Inferior parietal cortex (tissue), 1 donor: Measurements from ENCODE around the gene MADD.

ENCODE experiments used
- DNase-seq: peaks from one replicate; pipeline ENCODE4 v3.0.0-alpha.2; 2016; ENCODE audit errors: extremely low spot score

The MADD gene

GRCh38 chr11:47338396-47339241 lies 68.7 kb downstream of the MADD start:
- no peak for DNase-seq

- DNase-seq: no peak
Observed at GRCh38 chr11:47340010-47340409, 70.1 kb downstream of the MADD start.

DNA sequence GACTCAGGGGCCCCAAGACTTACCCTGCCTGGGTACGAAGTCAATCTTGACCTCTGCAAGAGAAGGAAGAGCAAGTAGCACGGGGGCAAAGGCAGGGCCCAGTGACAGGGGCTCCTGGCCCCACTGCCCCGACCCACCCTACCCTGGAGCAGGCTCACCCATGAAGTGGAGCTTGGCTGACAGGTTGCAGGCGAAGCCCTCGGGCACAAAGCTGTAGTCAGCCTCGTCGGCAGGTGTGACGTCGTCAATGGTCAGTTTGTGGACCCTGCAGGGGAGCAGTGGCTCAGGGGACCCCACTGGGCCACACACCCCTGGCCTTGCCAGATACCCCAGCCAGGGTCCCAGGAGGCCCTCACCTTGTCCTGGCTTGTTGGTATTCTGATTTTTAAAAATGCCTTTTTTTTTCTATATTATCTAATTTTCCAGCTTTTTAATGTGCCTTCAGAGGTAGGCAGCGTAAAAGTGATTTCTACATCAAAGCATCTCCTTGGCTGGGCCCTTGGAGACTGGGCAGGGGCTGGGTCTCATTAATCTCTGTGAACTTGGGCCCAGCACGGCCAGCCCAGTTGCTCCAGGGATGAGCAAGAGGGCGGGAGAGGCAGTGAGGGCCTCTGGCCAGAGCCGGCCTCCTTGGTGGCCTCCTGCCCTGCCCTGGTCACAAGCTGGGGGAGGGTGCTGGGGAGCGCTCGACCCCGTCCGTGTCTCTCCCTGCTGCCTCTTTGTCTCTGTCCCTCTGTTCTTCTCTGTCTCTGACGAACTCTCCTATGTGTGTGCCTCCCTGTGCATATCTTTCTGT lies 71.2 kb downstream of the MADD start:
- no peak for DNase-seq

DNA sequence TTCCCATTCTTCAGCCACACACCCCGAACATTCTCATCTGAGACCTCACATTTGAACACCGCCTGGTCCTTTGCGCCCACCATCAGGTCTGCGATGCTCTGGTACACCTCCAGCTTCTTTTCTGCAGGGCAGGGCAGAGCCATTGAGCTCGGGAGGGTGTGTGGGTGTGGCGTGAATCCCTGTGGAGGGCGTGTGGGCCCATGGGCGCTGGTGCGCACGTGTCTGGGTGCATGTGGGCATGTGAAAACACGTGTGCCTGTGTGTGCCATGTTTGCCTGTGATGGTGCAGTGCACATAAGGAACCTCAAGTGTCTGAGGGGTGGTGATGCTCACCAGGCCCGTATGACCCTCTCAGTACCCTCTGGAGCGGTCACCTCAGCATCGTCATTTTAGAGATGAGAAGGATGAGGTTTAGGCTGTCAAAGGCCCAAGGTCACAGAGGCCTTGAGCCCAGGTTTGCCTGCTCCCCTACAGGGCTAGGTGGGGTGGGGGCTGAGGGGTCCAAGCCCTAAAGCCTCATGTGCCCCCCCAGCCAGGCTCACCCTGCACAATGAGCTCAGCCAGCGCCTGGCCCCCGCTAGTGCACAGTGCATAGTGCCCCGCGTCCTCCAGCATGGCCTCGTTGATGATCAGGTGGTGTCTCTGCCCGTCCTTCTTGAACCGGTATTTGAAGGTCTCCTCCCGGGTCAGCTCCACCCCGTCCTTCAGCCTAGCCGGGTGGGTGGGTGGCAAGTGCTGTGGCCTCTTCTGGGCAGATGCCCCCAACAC lies 72.3 kb downstream of the MADD start:
- no peak for DNase-seq

GRCh38 chr11:47342854-47343253 lies 72.9 kb downstream of the MADD start:
- no peak for DNase-seq

DNA sequence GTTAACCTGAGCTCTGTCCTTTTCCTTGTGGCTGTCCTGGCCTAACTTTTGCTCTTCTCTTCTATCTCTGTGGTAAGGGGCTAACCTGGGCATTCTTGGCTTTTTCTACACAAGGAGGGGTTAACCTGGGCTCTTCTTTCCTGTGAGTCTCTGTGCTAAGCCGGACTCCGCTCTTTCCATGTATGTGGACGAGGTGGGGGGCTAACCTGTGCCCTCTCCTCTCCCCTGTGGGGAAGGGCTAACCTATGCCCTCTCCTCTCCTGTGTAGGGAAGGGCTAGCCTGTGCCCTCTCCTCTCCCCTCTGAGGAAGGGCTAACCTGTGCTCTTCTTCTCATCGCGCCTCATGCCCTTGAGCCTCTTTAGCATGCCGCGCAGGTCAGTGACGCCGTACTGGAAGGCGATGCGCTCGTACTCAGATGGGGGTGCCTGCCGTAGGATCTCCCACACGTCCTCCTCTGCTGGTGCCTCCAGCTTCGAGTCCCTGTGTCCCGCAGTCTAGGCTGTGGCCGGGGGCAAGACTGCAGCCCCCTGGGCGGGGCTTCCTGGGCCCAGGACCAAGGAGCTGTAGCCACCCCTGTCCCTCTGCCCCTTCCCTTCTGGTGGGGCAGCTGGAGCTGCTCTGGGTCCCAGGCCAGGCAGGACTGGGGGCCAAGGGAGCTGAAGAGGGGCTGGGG lies 76.1 kb downstream of the MADD start:
- no peak for DNase-seq

DNA sequence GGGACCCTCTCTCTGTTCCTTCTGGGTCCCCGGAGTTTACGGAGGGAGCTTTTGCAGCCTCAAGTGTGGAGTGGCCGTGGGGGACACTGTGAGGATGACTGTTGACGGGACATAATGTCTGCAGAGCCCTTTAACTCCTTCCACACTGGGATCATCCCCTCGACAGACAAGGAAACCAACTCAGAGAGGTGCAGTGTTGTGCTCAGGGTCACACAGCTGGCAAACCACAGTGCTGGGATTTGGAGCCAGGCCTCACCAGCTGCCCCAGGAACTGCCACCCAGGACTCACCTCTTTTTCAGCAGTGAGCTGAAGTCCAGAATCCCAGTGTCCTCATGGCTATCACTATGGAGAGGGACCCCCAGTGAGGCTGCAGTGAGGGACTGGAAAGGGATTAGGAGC lies 77.2 kb downstream of the MADD start:
- DNase-seq: no peak

GRCh38 chr11:47348131-47348802 lies 78.3 kb downstream of the MADD start:
- DNase-seq: no peak

DNA sequence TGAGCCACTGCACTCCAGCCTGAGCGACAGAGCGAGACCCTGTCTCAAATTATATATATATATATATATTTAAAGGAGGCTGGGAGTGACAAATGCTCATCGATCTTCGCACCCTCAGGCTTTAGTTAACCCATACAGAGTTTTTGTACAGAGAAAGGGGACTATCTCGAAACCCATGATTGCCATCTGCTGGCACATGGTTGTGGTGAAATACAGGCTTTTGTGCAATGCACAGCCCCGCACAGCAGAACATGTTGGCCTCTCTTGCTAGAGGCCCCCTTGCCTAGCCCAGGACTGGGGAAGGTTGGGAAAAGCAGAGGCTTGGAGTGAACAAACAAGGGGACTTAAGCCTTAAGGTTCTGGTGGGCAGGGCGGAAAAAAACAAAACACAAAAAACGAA lies 78.9 kb downstream of the MADD start:
- peak; percentile 17 for DNase-seq

- no peak for DNase-seq
Observed at GRCh38 chr11:47349521-47350095, 79.7 kb downstream of the MADD start.

GRCh38 chr11:47350315-47350714 lies 80.4 kb downstream of the MADD start:
- no peak for DNase-seq

- DNase-seq: no peak
Observed at GRCh38 chr11:47351156-47352126, 81.5 kb downstream of the MADD start.

- DNase-seq: no peak
Observed at GRCh38 chr11:47352556-47352955, 82.6 kb downstream of the MADD start, which contains the start of gene MYBPC3. MYBPC3 (minus strand) TSS chr11:47352702; CDS start chr11:47352647, 55 bp downstream.

- DNase-seq: no peak
Observed at GRCh38 chr11:47353978-47354774, 84.2 kb downstream of the MADD start.

DNA sequence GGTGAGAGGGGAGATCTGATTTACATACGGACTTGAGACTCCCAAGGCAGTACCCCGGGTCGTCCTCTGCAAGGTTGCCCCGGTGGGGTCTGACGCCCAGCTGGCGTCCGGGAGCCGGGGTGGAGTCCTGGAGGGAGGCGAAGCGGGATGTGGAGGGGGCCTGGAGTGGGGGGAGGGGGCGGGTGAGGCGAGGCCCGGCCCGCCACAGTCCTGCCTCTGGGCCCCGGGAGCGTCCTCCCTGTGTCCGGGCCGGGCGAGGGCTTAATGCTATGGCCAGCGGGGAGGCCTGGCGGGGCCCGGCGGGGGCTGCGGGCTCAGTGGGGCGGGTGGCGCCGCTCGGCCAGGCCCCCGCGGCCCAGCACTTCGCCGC lies 85.0 kb downstream of the MADD start:
- no peak for DNase-seq

GRCh38 chr11:47355283-47356128 lies 85.6 kb downstream of the MADD start:
- DNase-seq: peak; percentile 88

DNA sequence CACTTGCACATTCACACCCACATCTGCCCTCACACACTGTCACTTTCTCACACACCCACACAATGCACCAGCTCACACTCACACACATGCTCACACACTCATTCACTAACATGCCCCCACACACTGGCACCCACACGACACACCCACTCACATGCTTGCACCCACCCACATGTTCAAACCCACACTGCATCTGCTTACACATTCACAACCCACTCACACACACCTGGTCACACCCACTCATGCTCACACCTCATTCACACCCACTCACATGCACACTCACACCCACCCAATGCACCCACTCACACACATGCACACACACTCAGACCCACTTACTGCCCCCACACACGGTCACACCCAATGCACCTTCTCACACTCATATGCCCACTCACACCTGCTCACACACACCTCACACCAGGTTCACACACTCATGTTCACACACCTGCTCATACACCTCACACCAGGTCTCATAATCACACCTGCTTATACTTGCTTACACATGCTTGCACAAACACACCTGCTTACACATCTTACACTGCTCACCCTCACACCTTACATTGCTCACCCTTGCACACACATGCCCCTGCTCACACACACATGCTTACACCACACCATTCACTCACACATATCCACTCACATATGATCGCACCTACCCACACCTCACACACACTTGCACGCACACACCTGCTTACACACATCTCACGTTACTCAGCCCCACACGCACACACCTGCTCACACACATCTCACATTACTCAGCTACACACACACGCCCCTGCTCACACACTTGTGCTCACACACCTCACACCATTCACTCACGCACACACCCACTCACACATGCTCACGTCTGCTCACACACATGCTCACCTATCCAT lies 86.4 kb downstream of the MADD start:
- no peak for DNase-seq
